WTC11 (cell line): ENCODE results near the gene ISCU.

Experiments used
- CTCF ChIP-seq: fragments of 200-600 bp; IDR thresholded peaks from 2 replicates; pipeline ENCODE4 v1.8.0; 2022; ENCODE audit warnings: antibody characterized with exemption
- TF ChIP-seq, protein P1 (sequence below): sonication (generic); formaldehyde crosslinking; IDR thresholded peaks from 2 replicates; pipeline ENCODE4 v1.8.0; 2022; ENCODE audit warnings: mild to moderate bottlenecking, missing genetic modification reagents

- no peak for TF ChIP-seq CTCF
- TF ChIP-seq, protein P1, sequence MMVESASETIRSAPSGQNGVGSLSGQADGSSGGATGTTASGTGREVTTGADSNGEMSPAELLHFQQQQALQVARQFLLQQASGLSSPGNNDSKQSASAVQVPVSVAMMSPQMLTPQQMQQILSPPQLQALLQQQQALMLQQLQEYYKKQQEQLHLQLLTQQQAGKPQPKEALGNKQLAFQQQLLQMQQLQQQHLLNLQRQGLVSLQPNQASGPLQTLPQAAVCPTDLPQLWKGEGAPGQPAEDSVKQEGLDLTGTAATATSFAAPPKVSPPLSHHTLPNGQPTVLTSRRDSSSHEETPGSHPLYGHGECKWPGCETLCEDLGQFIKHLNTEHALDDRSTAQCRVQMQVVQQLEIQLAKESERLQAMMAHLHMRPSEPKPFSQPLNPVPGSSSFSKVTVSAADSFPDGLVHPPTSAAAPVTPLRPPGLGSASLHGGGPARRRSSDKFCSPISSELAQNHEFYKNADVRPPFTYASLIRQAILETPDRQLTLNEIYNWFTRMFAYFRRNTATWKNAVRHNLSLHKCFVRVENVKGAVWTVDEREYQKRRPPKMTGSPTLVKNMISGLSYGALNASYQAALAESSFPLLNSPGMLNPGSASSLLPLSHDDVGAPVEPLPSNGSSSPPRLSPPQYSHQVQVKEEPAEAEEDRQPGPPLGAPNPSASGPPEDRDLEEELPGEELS (CRISPR knock-in tag): no peak
These were observed 14.7 kb upstream of the ISCU start for GRCh38 chr12:108547686-108548085.
